ENCODE results near the gene CD81.
"Not testable (repeated sequence)": the region's sequence is repeated elsewhere in the genome, so short reads cannot be mapped to it uniquely, and the experiment has no call there.

CD81 gene

GRCh38 chr11:2348986-2349385 is 28.1 kb upstream of the CD81 start:
- DNase-seq (ENCODE audit: low read depth), result no peak
- no peak for TF ChIP-seq CTCF (IDR thresholded peaks at IDR 0.05; ENCODE audit: low read depth, low read length, missing control alignments)
- no peak overlapping the region for H3K4me3 ChIP-seq (ENCODE audit: low read depth, low read length)

- no peak for DNase-seq (ENCODE audit: low read depth)
- TF ChIP-seq CTCF (IDR thresholded peaks at IDR 0.05; ENCODE audit: low read depth, low read length, missing control alignments), result no peak
- H3K4me3 ChIP-seq (ENCODE audit: low read depth, low read length), result no peak overlapping the region
Observed at GRCh38 chr11:2351701-2352100, 25.4 kb upstream of the CD81 start.

- no peak for DNase-seq (ENCODE audit: low read depth)
- TF ChIP-seq CTCF (IDR thresholded peaks at IDR 0.05; ENCODE audit: low read depth, low read length, missing control alignments), result no peak
- no peak overlapping the region for H3K4me3 ChIP-seq (ENCODE audit: low read depth, low read length)
Observed at GRCh38 chr11:2352420-2352819, 24.7 kb upstream of the CD81 start.

GRCh38 chr11:2355000-2355644 is 22.0 kb upstream of the CD81 start:
- no peak overlapping the region for H3K4me3 ChIP-seq (ENCODE audit: low read depth, low read length)
- no peak for DNase-seq (ENCODE audit: low read depth)
- TF ChIP-seq CTCF (IDR thresholded peaks at IDR 0.05; ENCODE audit: low read depth, low read length, missing control alignments), result no peak

GRCh38 chr11:2357246-2357645 is 19.9 kb upstream of the CD81 start:
- H3K4me3 ChIP-seq (ENCODE audit: low read depth, low read length), result no peak overlapping the region
- DNase-seq (ENCODE audit: low read depth), result no peak
- no peak for TF ChIP-seq CTCF (IDR thresholded peaks at IDR 0.05; ENCODE audit: low read depth, low read length, missing control alignments)

GRCh38 chr11:2357651-2358050 is 19.5 kb upstream of the CD81 start:
- DNase-seq (ENCODE audit: low read depth); H3K4me3 ChIP-seq (ENCODE audit: low read depth, low read length): not testable (repeated sequence)

- DNase-seq (ENCODE audit: low read depth), result no peak
- H3K4me3 ChIP-seq (ENCODE audit: low read depth, low read length), result no peak overlapping the region
- TF ChIP-seq CTCF (IDR thresholded peaks at IDR 0.05; ENCODE audit: low read depth, low read length, missing control alignments), result no peak
Observed at GRCh38 chr11:2358754-2359442, 18.2 kb upstream of the CD81 start.

Data from GM12864 (cell line).